Neural cell (in vitro differentiated cells): ENCODE data around the gene SPPL3. TPM values are rescaled to one million over a fixed set of nuclear protein-coding genes. Genes with fewer than 3 reads are reported as not detected.
"Not testable (repeated sequence)": the region's sequence is repeated elsewhere in the genome, so short reads cannot be mapped to it uniquely, and the experiment has no call there.

Experiments
- H2AFZ ChIP-seq: fragments of 200-600, 300-800 bp; sonication (generic), shearing (Covaris generic); 2 replicates; pipeline ENCODE4 v1.6.0; 2014; ENCODE audit warnings: low read depth, mild to moderate bottlenecking, antibody characterized with exemption, low read length, moderate library complexity
- H3F3A ChIP-seq: fragments of 200-600 bp; shearing (Covaris generic); 2 replicates; pipeline ENCODE4 v1.6.1; 2016; ENCODE audit warnings: mild to moderate bottlenecking, moderate library complexity, mixed read lengths, antibody characterized with exemption, low read length; ENCODE audit not compliant: insufficient read depth, poor library complexity, severe bottlenecking
- H3K27ac ChIP-seq: fragments of 200-600, 300-800 bp; sonication (generic), shearing (Covaris generic); 2 replicates; pipeline ENCODE4 v1.5.1; 2014; ENCODE audit warnings: mild to moderate bottlenecking, low read length, moderate library complexity
- H3K27me3 ChIP-seq: fragments of 300-800, 200-600 bp; sonication (generic), shearing (Covaris generic); 2 replicates; pipeline ENCODE4 v1.6.0; 2014; ENCODE audit warnings: mild to moderate bottlenecking, low read depth, low read length, moderate library complexity; ENCODE audit not compliant: insufficient read depth
- H3K36me3 ChIP-seq: fragments of 300-800, 200-600 bp; sonication (generic), shearing (Covaris generic); 2 replicates; pipeline ENCODE4 v1.5.1; 2014; ENCODE audit warnings: mild to moderate bottlenecking, antibody characterized with exemption, low read length, moderate library complexity; ENCODE audit not compliant: insufficient read depth
- H3K4me2 ChIP-seq: fragments of 300-800, 200-600 bp; sonication (generic), shearing (Covaris generic); 2 replicates; pipeline ENCODE4 v1.6.0; 2014; ENCODE audit warnings: mild to moderate bottlenecking, low read length
- H3K4me3 ChIP-seq: fragments of 300-800, 200-600 bp; sonication (generic), shearing (Covaris generic); 2 replicates; pipeline ENCODE4 v1.5.1; 2014; ENCODE audit warnings: mild to moderate bottlenecking, low read length, moderate library complexity
- H3K79me2 ChIP-seq: fragments of 200-600 bp; shearing (Covaris generic); replicated peaks from 2 replicates; pipeline ENCODE4 v1.6.0; 2014; ENCODE audit warnings: mild to moderate bottlenecking, low read length, moderate library complexity; ENCODE audit not compliant: insufficient read depth
- H3K9ac ChIP-seq: fragments of 300-800, 200-600 bp; sonication (generic), shearing (Covaris generic); 2 replicates; pipeline ENCODE4 v1.6.1; 2016; ENCODE audit warnings: mild to moderate bottlenecking, low read length, mixed read lengths
- H3K9me2 ChIP-seq: fragments of 200-600 bp; shearing (Covaris generic); 2 replicates; pipeline ENCODE4 v1.6.1; 2016; ENCODE audit warnings: mild to moderate bottlenecking, low read length, mixed read lengths; ENCODE audit not compliant: insufficient read depth
- H3K9me3 ChIP-seq: fragments of 200-600, 300-800 bp; sonication (generic), shearing (Covaris generic); 2 replicates; pipeline ENCODE4 v1.6.1; 2016; ENCODE audit warnings: mild to moderate bottlenecking, mixed run types, low read length, moderate library complexity, mixed read lengths
- H4K20me1 ChIP-seq: fragments of 200-600 bp; shearing (Covaris generic); 2 replicates; pipeline ENCODE4 v1.6.1; 2016; ENCODE audit warnings: mild to moderate bottlenecking, mixed run types; ENCODE audit not compliant: insufficient read depth
- CTCF ChIP-seq: fragments of 450-650 bp; IDR thresholded peaks from 2 replicates; pipeline ENCODE4 v1.5.1; 2014; ENCODE audit warnings: antibody characterized with exemption, mild to moderate bottlenecking, moderate library complexity; ENCODE audit not compliant: poor library complexity, severe bottlenecking
- EP300 ChIP-seq: fragments of 450-650 bp; conservative IDR thresholded peaks from 2 replicates; pipeline ENCODE4 v1.6.1; 2014; ENCODE audit warnings: antibody characterized with exemption, mild to moderate bottlenecking, moderate library complexity; ENCODE audit not compliant: poor library complexity, severe bottlenecking
- EZH2 ChIP-seq: fragments of 200-600, 300-800 bp; shearing (Covaris generic), sonication (generic); IDR thresholded peaks from 2 replicates; pipeline ENCODE4 v1.6.1; 2014; ENCODE audit warnings: antibody characterized with exemption, low read length, borderline replicate concordance, mild to moderate bottlenecking; ENCODE audit not compliant: insufficient read depth, poor library complexity, severe bottlenecking
- MXI1 ChIP-seq: fragments of 450-650 bp; conservative IDR thresholded peaks from 2 replicates; pipeline ENCODE4 v1.6.1; 2014; ENCODE audit warnings: antibody characterized with exemption, mild to moderate bottlenecking; ENCODE audit not compliant: poor library complexity, severe bottlenecking
- POLR2AphosphoS5 ChIP-seq: IDR thresholded peaks from 2 replicates; pipeline ENCODE4 v1.6.1; 2012
- RAD21 ChIP-seq: fragments of 450-650 bp; conservative IDR thresholded peaks from 2 replicates; pipeline ENCODE4 v1.6.1; 2014; ENCODE audit warnings: antibody characterized with exemption, mild to moderate bottlenecking, moderate library complexity
- REST ChIP-seq: IDR thresholded peaks from 2 replicates; pipeline ENCODE4 v1.6.1; 2012; ENCODE audit warnings: borderline replicate concordance
- SMC3 ChIP-seq: fragments of 450-650 bp; conservative IDR thresholded peaks from 2 replicates; pipeline ENCODE4 v1.6.1; 2014; ENCODE audit warnings: antibody characterized with exemption, mild to moderate bottlenecking, moderate library complexity; ENCODE audit not compliant: poor library complexity
- TAF1 ChIP-seq: IDR thresholded peaks from 2 replicates; pipeline ENCODE4 v1.6.1; 2012; ENCODE audit warnings: low read depth
- polyA plus RNA-seq: library from polyadenylated mRNA; depleted of rRNA; stranded (reverse); fragments of >200 nt; gene quantifications from 2 replicates; pipeline ENCODE4 v1.2.3, GENCODE V29; 2014

The SPPL3 gene
- polyA plus RNA-seq, 1 donor from 2014 or later: 21.3 TPM

- Histone ChIP-seq H3K27me3 (no peaks in the 10 kb centered on the region), H3K9me2 (no peaks in the 10 kb centered on the region), H3K4me3 (no peak overlapping the region), H3K27ac (no peak overlapping the region), H3K79me2 (no peaks in the 10 kb centered on the region), H3K9me3 (no peaks in the 10 kb centered on the region), H4K20me1 (no peaks in the 10 kb centered on the region), H3K4me2 (no peak overlapping the region), H2AFZ (no peak overlapping the region), H3K36me3 (no peaks in the 10 kb centered on the region), H3F3A (no peaks in the 10 kb centered on the region), H3K9ac (no peak overlapping the region)
- TF ChIP-seq POLR2AphosphoS5 (no peak), SMC3 (no peak), CTCF (no peak), EP300 (no peak), RAD21 (no peak), EZH2 (no peak), TAF1 (no peak), MXI1 (no peak), REST (no peak)
These were observed 169.9 kb downstream of the SPPL3 start for GRCh38 chr12:120734210-120734609.

- no peaks in the 10 kb centered on the region for H3K36me3 ChIP-seq
- H2AFZ ChIP-seq: no peak overlapping the region
- H3F3A ChIP-seq: no peaks in the 10 kb centered on the region
- H3K9me3 ChIP-seq: no peaks in the 10 kb centered on the region
- no peak overlapping the region for H3K4me2 ChIP-seq
- H3K79me2 ChIP-seq: no peaks in the 10 kb centered on the region
- H4K20me1 ChIP-seq: no peaks in the 10 kb centered on the region
- H3K4me3 ChIP-seq: no peak overlapping the region
- H3K9me2 ChIP-seq: no peaks in the 10 kb centered on the region
- TF ChIP-seq TAF1: no peak
- TF ChIP-seq CTCF: no peak
- TF ChIP-seq EP300: no peak
- no peaks in the 10 kb centered on the region for H3K27me3 ChIP-seq
- H3K27ac ChIP-seq: no peak overlapping the region
- no peak overlapping the region for H3K9ac ChIP-seq
These were observed 170.6 kb downstream of the SPPL3 start for GRCh38 chr12:120733574-120733973.

- not testable (repeated sequence) for H4K20me1 ChIP-seq, H3K36me3 ChIP-seq, H3K27ac ChIP-seq, H3K9me3 ChIP-seq, H3K4me2 ChIP-seq, H3F3A ChIP-seq, H2AFZ ChIP-seq, H3K9ac ChIP-seq, H3K4me3 ChIP-seq, H3K27me3 ChIP-seq, H3K79me2 ChIP-seq, H3K9me2 ChIP-seq
These were observed 172.0 kb downstream of the SPPL3 start for GRCh38 chr12:120732198-120732597.
